ENCODE results near the gene AFM.

DNA sequence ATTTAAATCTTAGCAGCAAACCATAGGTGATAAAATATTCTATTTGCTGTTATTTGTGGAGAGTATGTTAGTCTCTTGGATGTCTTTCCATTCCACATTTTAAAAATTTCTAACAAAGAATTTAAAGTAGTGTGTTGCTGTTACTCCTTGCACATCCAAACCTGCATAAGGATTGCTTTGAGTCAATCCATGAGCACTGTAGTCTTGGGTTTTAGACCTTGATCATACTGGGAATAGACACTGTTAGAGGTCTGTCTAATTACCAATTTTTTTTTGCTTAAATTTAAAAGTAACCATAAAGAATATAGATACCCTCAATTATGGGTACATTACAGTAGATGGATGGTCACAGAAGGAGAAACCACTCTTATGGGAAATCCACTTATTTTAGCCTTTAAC is 44.0 kb upstream of the AFM start:
- TF ChIP-seq NR2C2 (IDR thresholded peaks at IDR 0.05; ENCODE audit: borderline replicate concordance, control insufficient read depth, insufficient read length, low read depth) (no peak), CHD2 (IDR thresholded peaks at IDR 0.05; ENCODE audit: borderline replicate concordance, low read depth, low read length) (no peak), ETV6 (conservative IDR thresholded peaks at IDR 0.05 in 1 of 2, IDR thresholded peaks at IDR 0.05 in 1 of 2; ENCODE audit: borderline replicate concordance in 1 of 2, low read depth in 1 of 2) (no peak), POLR2A (IDR thresholded peaks at IDR 0.05; ENCODE audit: low read depth, low read length) (no peak), NFYB (IDR thresholded peaks at IDR 0.05; ENCODE audit: insufficient read depth, low read depth, low read length) (no peak)
- TF ChIP-seq, protein P1, sequence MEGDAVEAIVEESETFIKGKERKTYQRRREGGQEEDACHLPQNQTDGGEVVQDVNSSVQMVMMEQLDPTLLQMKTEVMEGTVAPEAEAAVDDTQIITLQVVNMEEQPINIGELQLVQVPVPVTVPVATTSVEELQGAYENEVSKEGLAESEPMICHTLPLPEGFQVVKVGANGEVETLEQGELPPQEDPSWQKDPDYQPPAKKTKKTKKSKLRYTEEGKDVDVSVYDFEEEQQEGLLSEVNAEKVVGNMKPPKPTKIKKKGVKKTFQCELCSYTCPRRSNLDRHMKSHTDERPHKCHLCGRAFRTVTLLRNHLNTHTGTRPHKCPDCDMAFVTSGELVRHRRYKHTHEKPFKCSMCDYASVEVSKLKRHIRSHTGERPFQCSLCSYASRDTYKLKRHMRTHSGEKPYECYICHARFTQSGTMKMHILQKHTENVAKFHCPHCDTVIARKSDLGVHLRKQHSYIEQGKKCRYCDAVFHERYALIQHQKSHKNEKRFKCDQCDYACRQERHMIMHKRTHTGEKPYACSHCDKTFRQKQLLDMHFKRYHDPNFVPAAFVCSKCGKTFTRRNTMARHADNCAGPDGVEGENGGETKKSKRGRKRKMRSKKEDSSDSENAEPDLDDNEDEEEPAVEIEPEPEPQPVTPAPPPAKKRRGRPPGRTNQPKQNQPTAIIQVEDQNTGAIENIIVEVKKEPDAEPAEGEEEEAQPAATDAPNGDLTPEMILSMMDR (IDR thresholded peaks at IDR 0.05 in 2 of 3, conservative IDR thresholded peaks at IDR 0.05 in 1 of 3; ENCODE audit: control insufficient read depth in 2 of 3, extremely low read depth in 1 of 3, insufficient read depth in 1 of 3, low read depth in 3 of 3, low read length in 3 of 3), result no peak
- TF ChIP-seq, protein P2, sequence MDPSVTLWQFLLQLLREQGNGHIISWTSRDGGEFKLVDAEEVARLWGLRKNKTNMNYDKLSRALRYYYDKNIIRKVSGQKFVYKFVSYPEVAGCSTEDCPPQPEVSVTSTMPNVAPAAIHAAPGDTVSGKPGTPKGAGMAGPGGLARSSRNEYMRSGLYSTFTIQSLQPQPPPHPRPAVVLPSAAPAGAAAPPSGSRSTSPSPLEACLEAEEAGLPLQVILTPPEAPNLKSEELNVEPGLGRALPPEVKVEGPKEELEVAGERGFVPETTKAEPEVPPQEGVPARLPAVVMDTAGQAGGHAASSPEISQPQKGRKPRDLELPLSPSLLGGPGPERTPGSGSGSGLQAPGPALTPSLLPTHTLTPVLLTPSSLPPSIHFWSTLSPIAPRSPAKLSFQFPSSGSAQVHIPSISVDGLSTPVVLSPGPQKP (IDR thresholded peaks at IDR 0.05; ENCODE audit: low read depth, low read length), result no peak
